NCI-H146 (cell line): ENCODE measurements around the gene ZBTB42.

Source experiments
- DNase-seq: peaks from one replicate; lab custom pipeline; 2025; lab: John Stamatoyannopoulos, UW

The ZBTB42 gene

GRCh38 chr14:104795781-104796686 lies 4.9 kb upstream of the ZBTB42 start:
- peak; percentile 73 for DNase-seq

GRCh38 chr14:104796687-104797081 lies 4.2 kb upstream of the ZBTB42 start:
- no peak for DNase-seq

GRCh38 chr14:104797115-104798044 lies 3.5 kb upstream of the ZBTB42 start:
- peak; percentile 61 for DNase-seq

GRCh38 chr14:104798300-104799243 lies 2.3 kb upstream of the ZBTB42 start:
- no peak for DNase-seq

GRCh38 chr14:104799244-104800014 lies 1.5 kb upstream of the ZBTB42 start:
- no peak for DNase-seq

- peak; percentile 82 for DNase-seq
Measured at GRCh38 chr14:104800015-104800770, 708 bp upstream of the ZBTB42 start.

- DNase-seq: no peak
Measured at GRCh38 chr14:104801520-104802393, 856 bp downstream of the ZBTB42 start.

GRCh38 chr14:104802394-104803184 lies 1.7 kb downstream of the ZBTB42 start:
- DNase-seq: no peak

- peak; percentile 51 for DNase-seq
Measured at GRCh38 chr14:104803280-104803911, 2.5 kb downstream of the ZBTB42 start.

GRCh38 chr14:104803912-104804410 lies 3.1 kb downstream of the ZBTB42 start:
- no peak for DNase-seq

GRCh38 chr14:104804481-104805325 lies 3.8 kb downstream of the ZBTB42 start:
- DNase-seq: no peak

- peak; percentile 36 for DNase-seq
Measured at GRCh38 chr14:104805326-104805678, 4.4 kb downstream of the ZBTB42 start.

- peak; percentile 34 for DNase-seq
Measured at GRCh38 chr14:104805941-104806624, 5.2 kb downstream of the ZBTB42 start.

GRCh38 chr14:104806625-104807465 lies 5.9 kb downstream of the ZBTB42 start:
- DNase-seq: no peak

GRCh38 chr14:104808456-104808855 lies 7.6 kb downstream of the ZBTB42 start:
- no peak for DNase-seq
